NCI-H460 (cell line): ENCODE measurements around the gene ZNF429. TPM values are rescaled to one million over a fixed set of nuclear protein-coding genes. Genes with fewer than 3 reads are reported as not detected.
"Not testable (repeated sequence)": the region's sequence is repeated elsewhere in the genome, so short reads cannot be mapped to it uniquely, and the experiment has no call there.

Experiments
- DNase-seq: peaks from one replicate; pipeline ENCODE4 v3.0.0-alpha.2; 2016; ENCODE audit warnings: low read depth; ENCODE audit errors: extremely low read depth
- polyA plus RNA-seq: library from polyadenylated mRNA; depleted of rRNA; stranded (reverse); fragments of >200 nt; gene quantifications from 2 replicates; pipeline ENCODE4 v1.2.3, GENCODE V29; 2014; cell fraction: nucleus; rRNA removed
- total RNA-seq: library from RNA; depleted of rRNA; stranded (reverse); fragments of >200 nt; shearing (Covaris generic); gene quantifications from 2 replicates; pipeline ENCODE4 v1.2.3, GENCODE V29; 2014; rRNA removed

The ZNF429 gene
- total RNA-seq, result 1.4 and 1.5 TPM in 2 replicates
- 0.18 and 0.47 TPM in 2 replicates for polyA plus RNA-seq

DNA sequence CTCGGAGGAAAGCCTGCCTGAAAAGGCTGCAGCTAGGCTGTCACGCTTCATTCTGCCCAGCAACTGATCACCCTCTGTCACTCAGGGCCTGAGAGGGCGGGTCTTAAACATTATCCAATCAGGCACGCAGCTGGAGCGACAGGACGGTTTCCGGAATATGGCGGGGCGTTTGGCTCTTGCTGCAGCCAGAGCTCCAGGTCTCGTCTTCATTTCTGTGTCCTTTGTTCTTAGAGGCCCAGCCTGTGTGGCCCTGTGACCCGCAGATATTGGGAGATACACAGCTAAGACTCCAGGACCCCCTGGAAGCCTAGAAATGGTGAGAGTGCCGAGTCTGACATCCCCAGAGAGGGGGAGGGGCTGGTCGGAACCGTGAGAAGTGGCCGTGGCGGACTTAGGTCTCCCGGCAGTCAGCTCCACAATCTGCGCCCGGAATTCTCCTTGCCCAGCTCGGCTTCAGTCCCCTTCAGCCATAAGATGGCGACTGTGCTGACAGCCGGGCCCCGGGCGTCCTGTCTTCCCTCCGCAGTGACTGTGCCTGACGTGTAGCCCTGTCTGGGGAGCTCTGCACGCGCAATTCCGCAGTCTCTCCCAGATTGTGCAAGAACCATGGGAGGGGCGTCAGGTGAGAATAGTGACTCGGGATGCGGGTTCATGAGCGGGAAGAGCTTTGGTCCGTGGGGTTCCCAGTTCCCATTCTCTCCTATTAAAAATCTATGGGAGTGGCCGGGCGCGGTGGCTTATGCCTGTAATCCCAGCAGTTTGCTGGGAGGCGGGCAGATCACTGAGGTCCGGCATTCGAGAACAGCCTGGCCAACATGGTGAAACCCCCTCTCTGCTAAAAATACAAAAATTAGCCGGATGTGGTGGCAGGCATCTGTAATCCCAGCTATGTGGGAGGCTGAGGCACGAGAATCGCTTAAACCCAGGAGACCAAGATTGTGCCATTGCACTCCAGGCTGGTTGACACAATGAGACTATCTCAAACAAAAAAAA, at the start of gene ZNF429:
TSS of gene ZNF429 (plus strand) at position 144 of the 993 bp plus-strand sequence. CDS start at position 314, 170 bp downstream.
- peak; percentile 82 for DNase-seq

DNA sequence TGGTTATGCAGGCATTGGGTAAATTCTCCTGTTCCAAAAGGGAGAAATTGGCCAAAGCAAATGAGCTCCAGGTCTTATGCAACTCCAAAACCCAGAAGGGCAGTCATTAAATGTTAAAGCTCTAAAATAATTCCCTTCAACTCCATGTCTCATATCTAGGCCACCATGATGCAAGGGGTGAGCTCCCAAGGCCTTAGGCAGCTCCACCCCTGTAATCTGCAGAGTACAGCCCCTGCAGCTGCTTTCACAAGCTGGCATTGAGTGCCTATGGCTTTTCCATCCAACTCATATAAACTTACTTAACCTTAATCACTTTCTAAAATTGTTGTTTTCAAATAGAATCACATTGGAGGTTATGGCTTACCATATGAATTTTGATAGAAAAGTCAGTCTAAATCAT, 44.7 kb upstream of the ZNF429 start:
- no peak for DNase-seq

DNA sequence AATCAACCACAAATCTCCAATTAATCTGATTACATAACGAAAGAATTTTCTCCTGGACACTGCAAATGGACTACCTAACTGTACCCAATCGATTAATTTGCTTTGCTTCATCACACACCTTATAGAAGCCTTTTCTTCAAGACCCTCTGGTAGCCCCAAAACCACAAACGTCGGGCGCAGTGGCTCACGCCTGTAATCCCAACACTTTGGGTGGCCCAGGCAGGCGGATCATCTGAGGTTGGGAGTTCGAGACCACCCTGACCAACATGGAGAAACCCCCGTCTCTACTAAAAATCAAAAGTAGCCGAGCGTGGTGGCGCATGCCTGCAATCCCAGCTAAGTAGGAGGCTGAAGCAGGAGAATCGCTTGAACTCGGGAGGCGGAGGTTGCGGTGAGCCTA, 42.9 kb upstream of the ZNF429 start:
- DNase-seq, result no peak

DNA sequence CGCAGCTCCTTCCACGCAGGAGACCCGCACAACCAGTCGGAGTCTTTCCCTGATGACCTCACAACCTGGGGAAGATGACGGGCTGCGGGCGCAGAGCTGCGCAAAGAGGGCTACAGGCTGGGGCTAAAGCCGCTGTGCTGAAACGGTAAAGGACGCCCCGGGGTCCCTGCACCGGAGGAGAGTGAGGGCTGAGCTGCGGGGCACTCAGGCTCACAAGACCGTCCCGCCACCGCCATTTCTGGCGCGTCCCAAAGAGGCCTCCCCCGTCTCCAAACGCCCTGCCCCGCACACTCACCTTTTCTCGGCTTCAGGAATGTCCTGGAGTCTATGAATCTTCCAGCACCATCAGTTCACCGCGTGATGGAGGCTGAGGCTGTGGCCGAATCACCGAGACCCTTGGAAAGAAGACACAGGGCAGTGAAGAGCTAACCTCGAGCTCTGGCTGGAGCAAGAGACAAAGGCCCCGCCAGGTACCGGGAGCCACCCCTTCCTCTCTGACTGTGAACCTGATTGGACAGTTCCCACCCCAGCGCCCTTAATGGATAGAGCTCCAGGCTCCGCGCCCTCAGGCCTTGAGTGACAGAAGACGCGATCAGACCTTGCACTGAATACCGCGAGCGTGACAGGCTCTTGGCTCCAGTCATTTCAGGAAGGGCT, 41.8 kb upstream of the ZNF429 start:
- no peak for DNase-seq

DNA sequence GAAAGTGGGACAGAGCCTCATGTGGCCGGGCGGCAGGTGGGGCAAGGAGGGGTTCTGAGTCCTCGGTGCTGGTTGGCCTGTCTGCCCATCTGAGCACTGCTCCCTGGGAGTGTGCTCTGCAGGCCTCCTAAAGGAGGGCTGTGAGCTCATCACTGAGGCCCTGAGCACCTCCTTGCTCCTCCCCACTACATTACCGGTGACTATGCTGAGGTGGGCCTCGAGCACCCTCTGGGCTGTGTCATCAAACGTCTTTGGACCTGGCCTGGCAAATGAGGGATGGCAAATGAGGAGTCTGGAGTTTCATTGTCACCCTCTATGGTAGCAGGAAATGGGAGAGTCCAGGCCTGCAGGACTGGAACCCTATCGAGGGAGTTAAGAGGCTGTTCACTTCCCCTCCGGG, 38.8 kb upstream of the ZNF429 start:
- no peak for DNase-seq

DNA sequence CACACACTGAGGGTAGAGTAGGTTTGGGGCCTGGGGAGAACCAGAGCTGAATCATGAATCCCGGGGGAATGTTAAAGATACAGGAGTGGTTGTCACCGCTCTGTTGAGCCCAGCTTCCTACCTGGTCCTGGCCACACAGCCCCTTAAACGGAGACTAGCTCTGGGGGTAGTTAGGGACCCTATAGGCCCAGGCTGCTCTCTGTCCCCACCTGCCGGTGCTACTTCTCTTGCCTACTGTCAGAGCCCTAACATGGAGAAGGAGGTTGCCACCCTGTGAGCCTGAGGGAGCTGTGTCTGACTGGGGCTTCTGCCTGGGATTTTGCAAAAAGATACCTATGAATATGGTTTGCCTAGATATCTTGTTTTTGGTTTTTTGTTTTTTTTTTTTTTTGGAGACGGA, 36.6 kb upstream of the ZNF429 start:
- no peak for DNase-seq

DNA sequence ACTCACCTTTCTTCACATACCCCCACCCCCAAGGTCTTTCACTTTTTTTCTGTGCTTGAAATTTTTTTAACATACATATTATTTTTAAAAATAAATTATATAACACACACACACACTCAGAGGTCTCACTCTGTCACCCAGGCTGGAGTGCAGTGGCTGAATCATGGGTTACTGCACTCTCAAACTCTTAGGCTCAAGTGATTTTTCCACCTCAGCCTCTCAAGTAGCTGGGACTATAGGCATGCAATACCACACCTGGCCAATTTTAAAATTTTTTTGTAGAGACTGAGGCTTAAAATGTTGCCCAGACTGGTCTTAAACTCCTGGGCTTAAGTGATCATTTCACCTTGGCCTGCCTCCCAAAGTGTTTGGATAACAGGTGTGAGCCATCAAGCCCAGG, 32.9 kb upstream of the ZNF429 start:
- DNase-seq, result no peak

DNA sequence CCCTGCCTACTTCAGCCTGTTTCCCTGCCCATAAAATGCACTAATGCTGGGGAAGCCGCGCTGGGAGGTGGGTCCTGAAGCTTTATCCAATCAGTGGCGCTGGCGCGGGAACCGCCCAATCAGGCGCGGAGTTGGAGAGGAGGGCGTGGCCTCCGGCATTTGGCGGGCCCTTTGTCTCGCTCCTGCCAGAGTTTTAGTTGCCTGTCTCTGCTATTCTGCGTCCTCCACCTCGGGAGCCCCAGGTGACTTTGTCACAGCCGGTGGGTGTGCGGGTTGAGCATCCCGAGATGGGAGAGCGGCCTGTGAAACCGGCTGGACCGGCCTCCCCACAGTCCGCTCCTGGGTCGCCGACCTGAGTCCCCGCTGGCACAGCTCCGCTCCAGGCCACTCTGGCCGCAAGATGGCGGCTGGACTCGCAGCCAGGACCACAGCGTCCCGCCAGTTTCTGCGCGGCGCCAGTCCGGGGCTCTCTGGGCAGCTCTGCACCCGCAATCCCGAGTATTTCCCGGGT, 30.7 kb upstream of the ZNF429 start:
- DNase-seq, result no peak

DNA sequence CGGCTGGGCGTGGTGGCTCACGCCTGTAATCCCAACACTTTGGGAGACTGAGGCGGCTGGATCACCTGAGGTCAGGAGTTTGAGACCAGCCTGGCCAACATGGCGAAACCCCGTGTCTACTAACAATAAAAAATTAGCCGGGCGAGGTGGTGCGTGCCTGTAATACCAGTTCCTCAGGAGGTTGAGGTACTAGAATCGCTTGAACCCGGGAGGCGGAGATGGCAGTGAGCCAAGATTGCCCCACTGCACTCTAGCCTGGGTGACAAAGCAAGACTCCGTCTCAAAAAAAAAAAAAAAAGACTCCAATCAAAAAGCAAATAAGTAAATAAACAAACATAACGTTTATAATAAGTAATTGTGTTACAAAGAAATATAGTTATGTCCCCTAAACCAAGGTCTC, 23.0 kb upstream of the ZNF429 start:
- DNase-seq, result not testable (repeated sequence)

DNA sequence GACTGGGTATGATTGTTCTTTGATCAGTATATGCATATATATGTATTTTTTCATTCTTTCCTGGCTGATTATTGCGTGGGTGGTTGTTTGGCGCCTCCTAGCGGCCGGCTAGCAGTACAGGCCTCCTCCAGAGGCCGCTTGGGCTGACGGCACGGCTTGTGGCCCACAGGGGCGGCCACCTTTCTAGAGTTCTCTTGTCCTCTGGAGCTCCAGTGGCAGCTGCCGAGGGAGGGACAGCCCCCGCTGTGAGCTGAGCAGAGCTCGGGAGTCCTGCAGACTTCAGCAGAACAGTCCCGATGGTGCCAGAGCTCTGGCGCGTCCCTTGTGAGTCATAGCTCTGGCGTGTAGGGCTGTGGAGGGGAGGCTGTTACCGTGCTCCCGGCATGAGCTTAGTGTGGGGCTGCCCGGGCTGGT, 22.5 kb upstream of the ZNF429 start:
- DNase-seq, result no peak

DNA sequence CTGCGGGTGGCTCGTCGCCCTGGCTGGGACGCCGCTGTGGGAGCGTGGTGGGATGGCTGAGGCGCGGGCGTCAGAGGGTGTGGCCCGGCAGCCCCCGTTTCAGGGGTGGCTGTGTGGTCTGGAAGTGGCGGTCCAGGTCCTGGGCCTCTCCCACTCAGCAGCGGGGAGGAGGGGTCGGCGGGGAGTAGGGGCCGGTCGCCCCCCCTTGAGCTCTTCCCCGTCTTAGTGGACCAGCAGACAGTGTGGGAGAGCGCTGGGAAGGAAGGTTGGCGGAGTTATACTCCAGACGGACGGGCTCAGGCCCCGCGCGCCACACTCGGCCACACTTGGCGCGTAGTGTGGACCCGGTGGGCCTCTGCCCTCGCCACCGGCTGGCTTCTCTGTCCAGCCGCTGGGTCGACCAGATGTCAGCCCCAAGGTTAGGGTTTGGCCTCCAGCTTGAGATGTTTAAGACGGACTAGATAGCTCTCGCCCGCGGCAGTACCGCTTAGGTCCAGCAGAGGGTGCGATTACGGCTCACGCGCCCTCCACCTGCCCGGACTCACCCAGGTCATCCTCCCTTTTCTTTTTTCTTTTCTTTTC, 21.7 kb upstream of the ZNF429 start:
- DNase-seq, result no peak

DNA sequence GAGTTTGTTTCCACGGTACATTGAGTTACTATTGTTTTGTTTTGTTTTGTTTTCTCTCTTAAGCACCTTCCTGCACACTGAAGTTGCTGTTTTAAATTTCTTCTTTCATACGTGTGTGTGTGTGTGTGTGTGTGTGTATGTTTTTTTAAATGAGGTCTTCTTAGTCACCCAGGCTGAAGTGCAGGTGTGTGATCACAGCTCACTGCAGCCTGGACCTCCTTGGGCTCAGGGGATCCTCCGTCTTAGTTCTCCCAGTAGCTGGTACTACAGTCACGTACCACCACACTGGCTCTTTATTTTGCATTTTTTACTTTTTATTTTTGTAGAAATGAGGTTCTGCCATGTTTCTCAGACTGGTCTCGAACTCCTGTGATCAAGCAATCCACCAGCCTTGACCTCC, 20.8 kb upstream of the ZNF429 start:
- no peak for DNase-seq

DNA sequence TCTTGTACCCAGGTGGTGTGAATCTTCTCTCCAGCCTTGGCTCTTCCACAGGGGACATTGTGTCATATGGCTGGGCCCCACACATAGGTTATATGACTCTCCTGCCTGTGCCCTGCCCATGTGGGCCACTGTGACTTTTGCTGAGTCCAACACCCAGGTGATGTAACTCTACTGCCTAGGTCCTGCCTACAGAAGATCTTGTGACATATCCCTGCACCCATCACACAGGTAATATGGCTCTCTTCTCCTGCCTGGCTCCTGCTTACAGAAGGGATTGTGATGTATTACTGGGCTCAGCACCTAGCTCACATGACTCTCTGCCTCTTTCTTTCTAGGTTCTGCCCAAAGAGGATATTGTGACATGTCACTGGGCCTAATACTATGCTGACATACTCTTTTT, 19.5 kb upstream of the ZNF429 start:
- DNase-seq, result no peak

DNA sequence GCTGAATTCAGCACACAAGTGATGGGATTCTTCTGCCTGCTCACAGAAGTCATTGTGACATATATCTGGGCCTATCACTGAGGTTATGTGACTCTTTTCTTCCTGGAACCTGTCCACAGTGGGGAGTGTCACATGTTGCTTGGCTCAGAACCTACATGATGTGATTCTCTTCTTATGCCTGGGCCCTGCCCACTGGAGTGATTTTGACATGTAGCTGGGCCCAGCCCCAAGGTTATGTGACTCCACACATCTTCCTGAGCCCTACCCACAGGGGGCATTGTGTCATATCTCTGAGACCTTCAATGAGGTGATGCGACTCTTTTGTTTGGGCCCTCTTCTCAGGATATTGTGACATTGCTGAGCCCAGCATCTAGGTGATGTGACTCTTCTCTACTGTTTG, 17.4 kb upstream of the ZNF429 start:
- no peak for DNase-seq

DNA sequence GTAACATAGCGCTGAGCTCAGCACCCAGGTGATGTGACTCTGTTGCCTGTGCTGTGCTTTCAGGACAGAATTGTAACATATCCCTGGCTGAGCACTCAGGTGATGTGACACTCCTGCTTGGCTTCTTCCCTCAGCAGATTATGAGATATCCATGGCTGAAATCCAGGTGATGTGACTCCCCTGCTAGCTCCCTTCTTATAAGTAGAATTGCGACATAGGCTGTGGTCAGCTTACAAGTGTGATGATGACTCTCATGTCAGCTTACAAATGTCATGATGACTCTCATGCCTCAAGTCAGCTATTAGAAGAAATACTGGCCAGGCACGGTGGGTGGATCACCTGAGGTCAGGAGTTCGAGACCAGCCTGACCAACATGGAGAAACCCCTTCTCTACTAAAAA, 14.3 kb upstream of the ZNF429 start:
- no peak for DNase-seq

DNA sequence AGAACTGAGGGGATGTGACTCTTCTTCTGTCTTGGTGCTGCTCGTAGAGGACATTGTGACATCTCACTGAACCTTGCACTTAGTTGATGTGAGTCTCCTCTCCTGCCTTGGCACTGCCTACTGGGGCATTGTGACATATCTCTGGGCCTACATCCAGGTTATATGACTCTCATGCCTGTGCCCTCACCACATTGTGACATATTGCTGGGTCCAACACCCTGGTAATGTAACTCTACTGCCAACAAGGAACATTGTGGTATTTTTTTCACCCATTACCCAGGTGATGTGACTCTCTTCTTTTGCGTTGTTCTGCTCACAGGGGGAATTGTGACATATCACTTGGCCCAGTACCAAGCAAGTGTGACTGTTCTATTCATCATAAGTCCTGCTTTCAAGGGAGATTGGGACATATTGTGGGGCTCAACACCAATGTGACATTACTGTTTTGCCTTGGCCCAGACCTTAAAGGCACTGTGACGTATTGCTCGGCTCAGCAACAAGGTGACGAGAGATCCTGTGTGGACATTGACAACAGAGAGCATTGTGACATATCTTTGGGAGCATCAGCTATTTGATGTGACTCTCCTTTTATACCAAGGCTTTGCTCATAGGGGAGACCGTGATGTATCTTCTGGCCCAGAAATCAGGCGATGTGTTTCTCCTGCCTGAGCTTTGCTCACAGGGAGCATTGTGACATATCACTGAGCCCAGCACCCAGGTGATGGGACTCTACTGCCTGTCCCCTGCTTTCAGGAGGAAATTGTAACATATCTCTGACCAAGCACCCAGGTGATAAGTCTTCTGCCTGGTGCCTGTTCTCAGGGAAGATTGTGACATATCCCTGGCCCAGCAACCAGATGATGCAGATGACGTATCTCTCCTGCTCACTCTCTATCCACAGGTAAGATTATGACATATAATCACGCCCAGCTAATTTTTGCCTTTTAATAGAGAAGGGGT, 12.2 kb upstream of the ZNF429 start:
- no peak for DNase-seq

DNA sequence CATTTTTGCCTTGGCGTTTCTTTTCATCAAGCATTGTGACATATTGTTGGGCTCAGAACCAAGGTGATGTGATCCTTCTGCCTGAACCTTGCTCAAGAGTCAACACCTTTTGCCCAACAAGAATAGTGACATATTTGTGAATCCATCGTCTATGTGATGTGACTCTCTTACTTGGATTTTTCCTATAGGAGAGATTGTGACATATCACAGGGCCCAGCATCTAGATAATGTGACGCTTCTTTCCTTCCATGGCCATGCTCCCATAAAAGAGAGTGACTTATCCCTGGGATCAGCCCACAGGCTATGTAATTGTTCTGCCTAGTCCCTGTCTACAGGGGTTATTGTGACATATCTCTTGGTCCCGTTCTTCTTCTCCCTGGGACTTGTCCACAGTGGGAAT, 8.5 kb upstream of the ZNF429 start:
- DNase-seq, result no peak

DNA sequence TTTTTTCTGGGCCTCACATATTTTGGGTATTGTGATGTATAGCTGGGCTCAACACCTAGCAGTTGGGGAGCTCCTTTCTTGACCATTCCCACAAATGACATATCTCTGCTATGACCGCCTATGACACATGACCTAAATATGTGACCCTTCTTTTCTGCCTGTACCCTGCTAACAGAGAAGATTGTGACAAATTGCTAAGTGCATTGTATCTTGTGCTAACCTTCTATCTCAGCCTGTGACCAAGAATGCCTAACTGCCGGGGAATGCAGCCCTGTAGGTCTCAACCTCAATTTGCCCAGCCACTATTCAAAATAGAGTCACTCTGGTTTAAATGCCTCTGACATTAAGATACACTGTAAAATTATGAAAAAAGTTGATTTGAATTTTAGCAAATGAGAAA, 6.8 kb upstream of the ZNF429 start:
- no peak for DNase-seq

DNA sequence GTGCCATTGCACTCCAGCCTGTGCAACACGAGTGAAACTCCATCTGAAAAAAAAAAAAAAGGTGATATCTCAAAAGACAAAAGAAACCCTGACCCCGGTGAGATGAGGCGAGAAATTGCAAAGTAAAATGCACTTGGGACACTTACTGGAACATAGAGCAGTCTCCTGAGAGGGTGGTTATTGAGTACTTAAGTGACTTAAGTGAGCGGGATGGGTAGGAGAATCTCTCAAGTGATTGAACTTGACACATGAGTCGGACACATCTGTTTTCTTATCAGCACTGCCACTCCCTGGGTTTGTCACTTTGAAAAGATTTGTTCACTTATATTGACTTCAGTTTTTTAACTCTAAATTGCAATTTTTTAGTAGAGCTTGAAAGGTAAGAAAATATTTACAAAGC, 2.8 kb downstream of the ZNF429 start:
- DNase-seq, result no peak

DNA sequence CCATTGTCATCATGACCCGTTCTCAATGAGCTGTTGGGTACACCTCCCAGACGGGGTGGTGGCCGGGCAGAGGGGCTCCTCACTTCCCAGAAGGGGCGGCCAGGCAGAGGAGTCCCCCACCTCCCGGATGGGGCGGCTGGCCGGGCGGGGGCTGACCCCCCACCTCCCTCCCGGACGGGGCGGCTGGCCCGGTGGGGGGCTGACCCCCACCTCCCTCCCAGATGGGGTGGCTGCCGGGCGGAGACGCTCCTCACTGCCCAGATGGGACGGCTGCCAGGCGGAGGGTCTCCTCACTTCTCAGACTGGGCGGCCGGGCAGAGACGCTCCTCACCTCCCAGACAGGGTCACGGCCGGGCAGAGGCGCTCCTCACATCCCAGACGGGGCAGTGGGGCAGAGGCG, 5.7 kb downstream of the ZNF429 start:
- not testable (repeated sequence) for DNase-seq
